Skeletal muscle tissue (tissue), 4 donors: Measurements from ENCODE around the gene C16orf74. TPM values are rescaled to one million over a fixed set of nuclear protein-coding genes. Genes with fewer than 3 reads are reported as not detected.

Experiments
- H3K27ac ChIP-seq: one replicate; pipeline ENCODE4 v1.7.0; 2013; ENCODE audit warnings: mild to moderate bottlenecking, low read depth, low read length, inconsistent platforms
- H3K27me3 ChIP-seq, 3 donors: one replicate each; pipeline ENCODE4 v1.7.0; 2013; ENCODE audit warnings: low read length in 3 of 3; ENCODE audit not compliant: control insufficient read depth in 3 of 3, insufficient read depth in 3 of 3
- H3K36me3 ChIP-seq, 3 donors: one replicate each; pipeline ENCODE4 v1.7.0; 2013; ENCODE audit warnings: low read length in 3 of 3; ENCODE audit not compliant: control insufficient read depth in 3 of 3, insufficient read depth in 3 of 3
- H3K4me1 ChIP-seq, 3 donors: one replicate each; pipeline ENCODE4 v1.7.0; 2013; ENCODE audit warnings: low read length in 3 of 3, mild to moderate bottlenecking in 3 of 3; ENCODE audit not compliant: control insufficient read depth in 3 of 3, insufficient read depth in 3 of 3
- H3K4me3 ChIP-seq, 3 donors: one replicate each; pipeline ENCODE4 v1.7.0; 2013; ENCODE audit warnings: low read length in 3 of 3
- H3K9ac ChIP-seq, 3 donors: one replicate each; pipeline ENCODE4 v1.7.0; 2013; ENCODE audit warnings: low read length in 3 of 3, mild to moderate bottlenecking in 3 of 3, moderate library complexity in 2 of 3, low read depth in 1 of 3
- H3K9me3 ChIP-seq, 3 donors: one replicate each; pipeline ENCODE4 v1.7.0; 2013; ENCODE audit warnings: low read length in 3 of 3; ENCODE audit not compliant: control insufficient read depth in 3 of 3
- total RNA-seq: library from RNA; depleted of rRNA; stranded (reverse); fragments of >200 nt; gene quantifications from one replicate; pipeline ENCODE4 v1.2.3, GENCODE V29; 2014
- donor health status: Osteomylitis.

Gene C16orf74
- total RNA-seq, 1 donor from 2014 or later, result 1.0 TPM

GRCh38 chr16:85777583-85778310, 26.9 kb upstream of the C16orf74 start:
- Histone ChIP-seq H3K9ac (no peak overlapping the region), H3K9me3 (no peaks in the 10 kb centered on the region), H3K36me3 (peaks cover 31 to 39% (median 36%) of the 10 kb centered on the region in 3 donors), H3K27ac (peak overlapping the region; percentile 36), H3K4me3 (no peak overlapping the region), H3K4me1 (peaks cover 11 to 16% (median 13%) of the 10 kb centered on the region in 3 donors), H3K27me3 (no peaks in the 10 kb centered on the region)

- no peak overlapping the region for H3K9ac ChIP-seq
- H3K4me3 ChIP-seq, result no peak overlapping the region
- no peaks in the 10 kb centered on the region for H3K9me3 ChIP-seq
- no peaks in the 10 kb centered on the region for H3K27me3 ChIP-seq
- no peak overlapping the region for H3K27ac ChIP-seq
- H3K36me3 ChIP-seq, result peaks cover 17 to 26% (median 25%) of the 10 kb centered on the region in 3 donors
- H3K4me1 ChIP-seq, result peaks cover 0 to 4% (median 0%) of the 10 kb centered on the region in 3 donors
Measured at GRCh38 chr16:85774811-85775210, 23.9 kb upstream of the C16orf74 start.

GRCh38 chr16:85774136-85774535, 23.2 kb upstream of the C16orf74 start:
- no peaks in the 10 kb centered on the region for H3K27me3 ChIP-seq
- no peak overlapping the region for H3K4me3 ChIP-seq
- H3K9ac ChIP-seq, result no peak overlapping the region
- H3K4me1 ChIP-seq, result peaks cover 0 to 4% (median 0%) of the 10 kb centered on the region in 3 donors
- H3K9me3 ChIP-seq, result no peaks in the 10 kb centered on the region
- peaks cover 11 to 21% (median 20%) of the 10 kb centered on the region in 3 donors for H3K36me3 ChIP-seq
- H3K27ac ChIP-seq, result no peak overlapping the region

GRCh38 chr16:85773044-85773443, 22.1 kb upstream of the C16orf74 start:
- Histone ChIP-seq H3K36me3 (peaks cover 4 to 11% (median 9%) of the 10 kb centered on the region in 3 donors), H3K4me3 (no peak overlapping the region), H3K9ac (no peak overlapping the region), H3K27me3 (no peaks in the 10 kb centered on the region), H3K4me1 (peaks cover 0 to under 1% (median 0%) of the 10 kb centered on the region in 3 donors), H3K27ac (no peak overlapping the region), H3K9me3 (no peaks in the 10 kb centered on the region)

GRCh38 chr16:85770741-85771140, 19.8 kb upstream of the C16orf74 start:
- Histone ChIP-seq H3K9ac (no peak overlapping the region), H3K4me3 (no peak overlapping the region), H3K4me1 (no peaks in the 10 kb centered on the region), H3K9me3 (no peaks in the 10 kb centered on the region), H3K36me3 (peaks cover 0 to 2% (median 0%) of the 10 kb centered on the region in 3 donors), H3K27me3 (peaks cover 5 to 9% (median 7%) of the 10 kb centered on the region in 3 donors), H3K27ac (no peak overlapping the region)

GRCh38 chr16:85768199-85768598, 17.3 kb upstream of the C16orf74 start:
- Histone ChIP-seq H3K4me3 (no peak overlapping the region), H3K36me3 (no peaks in the 10 kb centered on the region), H3K9me3 (no peaks in the 10 kb centered on the region), H3K9ac (no peak overlapping the region), H3K4me1 (no peaks in the 10 kb centered on the region), H3K27ac (no peak overlapping the region), H3K27me3 (peaks cover 11 to 18% (median 11%) of the 10 kb centered on the region in 3 donors)

- no peaks in the 10 kb centered on the region for H3K4me1 ChIP-seq
- H3K9ac ChIP-seq, result no peak overlapping the region
- H3K27ac ChIP-seq, result no peak overlapping the region
- peaks cover 16 to 23% (median 18%) of the 10 kb centered on the region in 3 donors for H3K27me3 ChIP-seq
- no peaks in the 10 kb centered on the region for H3K36me3 ChIP-seq
- H3K4me3 ChIP-seq, result no peak overlapping the region
- no peaks in the 10 kb centered on the region for H3K9me3 ChIP-seq
Measured at GRCh38 chr16:85767531-85767930, 16.6 kb upstream of the C16orf74 start.

GRCh38 chr16:85765767-85766166, 14.9 kb upstream of the C16orf74 start:
- no peaks in the 10 kb centered on the region for H3K36me3 ChIP-seq
- H3K4me1 ChIP-seq, result no peaks in the 10 kb centered on the region
- H3K9ac ChIP-seq, result no peak overlapping the region

GRCh38 chr16:85765211-85765610, 14.3 kb upstream of the C16orf74 start:
- Histone ChIP-seq H3K4me1 (no peaks in the 10 kb centered on the region), H3K9ac (no peak overlapping the region), H3K27me3 (peaks cover 16 to 32% (median 29%) of the 10 kb centered on the region in 3 donors), H3K4me3 (no peak overlapping the region), H3K27ac (no peak overlapping the region), H3K36me3 (no peaks in the 10 kb centered on the region), H3K9me3 (no peaks in the 10 kb centered on the region)

More at GRCh38 chr16:85765767-85766166, 14.9 kb upstream of the C16orf74 start:
- no peak overlapping the region for H3K4me3 ChIP-seq
- H3K27ac ChIP-seq, result no peak overlapping the region
- H3K27me3 ChIP-seq, result peaks cover 16 to 30% (median 26%) of the 10 kb centered on the region in 3 donors
- H3K9me3 ChIP-seq, result no peaks in the 10 kb centered on the region

- H3K9me3 ChIP-seq, result no peaks in the 10 kb centered on the region
- peaks cover 16 to 40% (median 40%) of the 10 kb centered on the region in 3 donors for H3K27me3 ChIP-seq
- H3K27ac ChIP-seq, result no peak overlapping the region
- no peaks in the 10 kb centered on the region for H3K36me3 ChIP-seq
- H3K4me1 ChIP-seq, result no peaks in the 10 kb centered on the region
- no peak overlapping the region for H3K9ac ChIP-seq
- H3K4me3 ChIP-seq, result no peak overlapping the region
Measured at GRCh38 chr16:85763616-85764015, 12.7 kb upstream of the C16orf74 start.
